CD14-positive monocyte (primary cell): ENCODE data around the gene TENT4A. TPM values are rescaled to one million over a fixed set of nuclear protein-coding genes. Genes with fewer than 3 reads are reported as not detected.

Source experiments
- DNase-seq, 3 donors: peaks; one replicate each; pipeline ENCODE4 v3.0.0-alpha.2; 2011 to 2022
- H2AFZ ChIP-seq: 2 replicates; pipeline ENCODE4 v1.6.0; 2012; ENCODE audit warnings: mild to moderate bottlenecking, low read depth, low read length, inconsistent platforms; ENCODE audit not compliant: insufficient read depth, poor library complexity, severe bottlenecking
- H3K27ac ChIP-seq, 2 donors: 1 replicate in 1 of 2; 2 replicates in 1 of 2; pipeline ENCODE4 v1.5.1; 2012 to 2013; ENCODE audit warnings: low read length in 2 of 2, control low read depth in 1 of 2, inconsistent platforms in 1 of 2, low read depth in 1 of 2, mild to moderate bottlenecking in 1 of 2
- H3K27me3 ChIP-seq, 2 donors: one replicate each; pipeline versions ENCODE4 v1.6.0 to v1.6.1; 2011 to 2013; ENCODE audit warnings: low read length in 2 of 2; ENCODE audit not compliant: control insufficient read depth in 2 of 2, insufficient read depth in 2 of 2
- H3K36me3 ChIP-seq, 2 donors: replicated peaks in 1 of 2; 1 replicate in 1 of 2; 2 replicates in 1 of 2; pipeline versions ENCODE4 v1.5.1 to v1.6.1; 2012 to 2013; ENCODE audit warnings: low read length in 2 of 2, control low read depth in 1 of 2, inconsistent platforms in 1 of 2, mild to moderate bottlenecking in 1 of 2; ENCODE audit not compliant: insufficient read depth in 2 of 2, control insufficient read depth in 1 of 2
- H3K4me1 ChIP-seq, 2 donors: 1 replicate in 1 of 2; 2 replicates in 1 of 2; pipeline versions ENCODE4 v1.5.1 to v1.6.1; 2012 to 2013; ENCODE audit warnings: low read length in 2 of 2, control low read depth in 1 of 2, inconsistent platforms in 1 of 2, mild to moderate bottlenecking in 1 of 2, moderate library complexity in 1 of 2; ENCODE audit not compliant: insufficient read depth in 2 of 2, control insufficient read depth in 1 of 2
- H3K4me2 ChIP-seq: replicated peaks from 2 replicates; pipeline ENCODE3; 2012; ENCODE audit warnings: low read length, moderate library complexity, mild to moderate bottlenecking; ENCODE audit not compliant: poor library complexity, severe bottlenecking; ENCODE audit errors: extremely low read depth
- H3K4me3 ChIP-seq, 3 experiments: fragments of 200-600 bp in 1 of 3; sonication (generic) in 1 of 3; replicated peaks in 1 of 3; 1 replicate in 2 of 3; 2 replicates in 1 of 3; pipeline ENCODE4 v1.5.1; 2011 to 2013; ENCODE audit warnings: low read length in 3 of 3, mild to moderate bottlenecking in 3 of 3, control low read depth in 2 of 3, low read depth in 2 of 3, inconsistent platforms in 1 of 3, moderate library complexity in 1 of 3
- H3K79me2 ChIP-seq: 2 replicates; pipeline ENCODE4 v1.6.0; 2012; ENCODE audit warnings: mild to moderate bottlenecking, control low read depth, inconsistent platforms, low read length, moderate library complexity; ENCODE audit not compliant: insufficient read depth
- H3K9ac ChIP-seq: 2 replicates; pipeline ENCODE4 v1.6.0; 2017; ENCODE audit warnings: low read length, mild to moderate bottlenecking; ENCODE audit not compliant: insufficient read depth, poor library complexity, severe bottlenecking
- H3K9me3 ChIP-seq, 2 donors: replicated peaks in 1 of 2; 1 replicate in 1 of 2; 2 replicates in 1 of 2; pipeline versions ENCODE4 v1.5.1 to v1.6.1; 2012 to 2013; ENCODE audit warnings: low read length in 2 of 2, control low read depth in 1 of 2; ENCODE audit not compliant: control insufficient read depth in 1 of 2, insufficient read depth in 1 of 2
- H4K20me1 ChIP-seq: 2 replicates; pipeline ENCODE4 v1.6.0; 2012; ENCODE audit warnings: mild to moderate bottlenecking, low read length, control low read depth, moderate library complexity; ENCODE audit not compliant: insufficient read depth
- H3K27ac Mint-ChIP-seq, 7 donors: one replicate each; pipeline ENCODE4 v1.8.0; 2020; ENCODE audit warnings: mild to moderate bottlenecking in 7 of 7, mixed read lengths in 7 of 7, moderate library complexity in 6 of 7, inconsistent platforms in 2 of 7
- H3K27me3 Mint-ChIP-seq, 3 donors: one replicate each; pipeline ENCODE4 v1.8.0; 2021 to 2022; ENCODE audit warnings: low read depth in 3 of 3, mild to moderate bottlenecking in 3 of 3, mixed read lengths in 3 of 3, moderate library complexity in 3 of 3, inconsistent platforms in 1 of 3
- H3K36me3 Mint-ChIP-seq, 2 donors: one replicate each; pipeline ENCODE4 v1.8.0; 2020; ENCODE audit warnings: mixed read lengths in 2 of 2, inconsistent platforms in 1 of 2, mild to moderate bottlenecking in 1 of 2
- H3K4me1 Mint-ChIP-seq: one replicate; pipeline ENCODE4 v1.8.0; 2020; ENCODE audit warnings: mild to moderate bottlenecking, mixed read lengths
- H3K4me3 Mint-ChIP-seq, 2 donors: one replicate each; pipeline ENCODE4 v1.8.0; 2020; ENCODE audit warnings: mild to moderate bottlenecking in 2 of 2, mixed read lengths in 2 of 2, moderate library complexity in 1 of 2
- H3K9me3 Mint-ChIP-seq, 7 donors: one replicate each; pipeline ENCODE4 v1.8.0; 2020 to 2022; ENCODE audit warnings: mixed read lengths in 7 of 7, mild to moderate bottlenecking in 6 of 7, moderate library complexity in 6 of 7, inconsistent platforms in 2 of 7
- CTCF ChIP-seq: fragments of 200-600 bp; IDR thresholded peaks from one replicate; pipeline ENCODE4 v1.8.0; 2022; ENCODE audit warnings: antibody characterized with exemption, mild to moderate bottlenecking
- WGBS: methylation state at CpG from one replicate; pipeline ENCODE4 v1.1.5; 2013; ENCODE audit warnings: missing lambda C conversion rate; ENCODE audit not compliant: insufficient coverage; 5-methylcytosine and 5-hydroxymethylcytosine counted together
- intact Hi-C, 2 donors: fragments of 100-400 bp; cut with micrococcal nuclease; formaldehyde crosslinking; loops; one replicate each; pipeline versions ENCODE4 v1.15.0 to v1.15.1; 2023
- polyA plus RNA-seq, 3 donors: library from polyadenylated mRNA; depleted of rRNA in 1 of 3; unstranded in 2 of 3; stranded (reverse) in 1 of 3; fragments of 300-500 nt in 2 of 3; fragments of >200 nt in 1 of 3; fragmentation: Illumina TruSeq in 2 of 3; gene quantifications; 1 replicate in 2 of 3; 2 replicates in 1 of 3; pipeline ENCODE4 v1.2.3, GENCODE V29; 2012 to 2021

The TENT4A gene
- polyA plus RNA-seq, 3 donors, result 0.17 to 15.6 (median 0.44) TPM

GRCh38 chr5:6681682-6682081, 31.6 kb upstream of the TENT4A start:
- H3K27me3 ChIP-seq, result peaks cover 8 to 9% of the 10 kb centered on the region in 2 donors
- Mint-ChIP-seq H3K27me3 (peaks cover 22 to 30% (median 23%) of the 10 kb centered on the region in 3 donors), H3K9me3 (peaks cover 0 to 7% (median 0%) of the 10 kb centered on the region in 7 donors), H3K4me1 (peaks cover 2% of the 10 kb centered on the region), H3K27ac (no peak overlapping the region), H3K4me3 (no peak overlapping the region), H3K36me3 (no peaks in the 10 kb centered on the region)
- H3K9me3 ChIP-seq, result no peaks in the 10 kb centered on the region
- H2AFZ ChIP-seq, result no peak overlapping the region
- intact Hi-C loops, result no loop called here
- H3K36me3 ChIP-seq, result no peaks in the 10 kb centered on the region
- H4K20me1 ChIP-seq, result no peaks in the 10 kb centered on the region
- H3K4me3 ChIP-seq, result no peak overlapping the region
- no peaks in the 10 kb centered on the region for H3K4me1 ChIP-seq
- DNase-seq, result no peak
- no peaks in the 10 kb centered on the region for H3K79me2 ChIP-seq
- no peak for TF ChIP-seq CTCF
- 67% methylated on average over 2 of the region's 2 CpGs for WGBS
- no peak overlapping the region for H3K27ac ChIP-seq
- no peak overlapping the region for H3K9ac ChIP-seq
- no peak overlapping the region for H3K4me2 ChIP-seq

- peaks cover 4% of the 10 kb centered on the region for H3K4me1 Mint-ChIP-seq
- no peak overlapping the region for H3K4me3 Mint-ChIP-seq
- no peak overlapping the region for H3K4me2 ChIP-seq
- H3K9ac ChIP-seq, result no peak overlapping the region
- DNase-seq, result no peak
- H3K4me3 ChIP-seq, result no peak overlapping the region
- H3K27ac ChIP-seq, result no peak overlapping the region
- no peak overlapping the region for H2AFZ ChIP-seq
- TF ChIP-seq CTCF, result no peak
- intact Hi-C loops, result no loop called here
- H3K36me3 Mint-ChIP-seq, result no peaks in the 10 kb centered on the region
- H3K27me3 Mint-ChIP-seq, result peaks cover 27 to 33% (median 28%) of the 10 kb centered on the region in 3 donors
- H3K4me1 ChIP-seq, result no peaks in the 10 kb centered on the region
- peaks cover 0 to 7% (median 0%) of the 10 kb centered on the region in 7 donors for H3K9me3 Mint-ChIP-seq
- peak overlapping the region in 1 of 7 donors; percentile 14 for H3K27ac Mint-ChIP-seq
- H3K36me3 ChIP-seq, result no peaks in the 10 kb centered on the region
- no peaks in the 10 kb centered on the region for H3K79me2 ChIP-seq
- peaks cover 11 to 13% of the 10 kb centered on the region in 2 donors for H3K27me3 ChIP-seq
- 62% methylated on average over 8 of the region's 11 CpGs for WGBS
- H4K20me1 ChIP-seq, result no peaks in the 10 kb centered on the region
- no peaks in the 10 kb centered on the region for H3K9me3 ChIP-seq
Observed at GRCh38 chr5:6682239-6682638, 31.0 kb upstream of the TENT4A start.
